ENCODE data around the gene MPPED2.

The MPPED2 gene

DNA sequence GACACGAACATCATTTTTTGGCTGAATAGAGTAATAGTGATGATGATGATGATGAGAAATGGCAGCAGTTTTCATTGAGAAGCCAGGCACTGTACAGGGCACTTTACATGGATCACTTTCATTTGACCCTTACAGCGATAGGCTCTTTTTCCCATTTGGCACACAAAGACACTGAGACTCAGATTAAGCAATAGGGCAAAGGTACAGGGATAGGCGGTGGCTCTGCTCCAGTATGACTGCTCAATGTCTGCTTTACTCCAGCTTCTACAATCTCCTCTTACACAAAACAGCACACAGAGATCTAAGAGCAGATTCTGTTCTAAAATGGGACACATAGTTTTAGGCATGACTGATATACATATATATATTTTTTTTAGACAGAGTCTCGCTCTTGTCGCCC, 40.6 kb downstream of the MPPED2 start:
- TF ChIP-seq SUZ12 (IDR thresholded peaks at IDR 0.05) (no peak), ZNF384 (IDR thresholded peaks at IDR 0.05) (no peak), ARNT (IDR thresholded peaks at IDR 0.05) (no peak), ELF4 (IDR thresholded peaks at IDR 0.05) (no peak), BHLHE40 (IDR thresholded peaks at IDR 0.05; ENCODE audit: borderline replicate concordance) (no peak), HDGF (IDR thresholded peaks at IDR 0.05; ENCODE audit: borderline replicate concordance) (no peak), FOXK2 (IDR thresholded peaks at IDR 0.05) (no peak), SP1 (IDR thresholded peaks at IDR 0.05) (no peak), CTBP1 (IDR thresholded peaks at IDR 0.05; ENCODE audit: borderline replicate concordance) (no peak), FOXA1 (IDR thresholded peaks at IDR 0.05) (no peak), L3MBTL2 (conservative IDR thresholded peaks at IDR 0.05) (no peak)
- TF ChIP-seq, protein P1, sequence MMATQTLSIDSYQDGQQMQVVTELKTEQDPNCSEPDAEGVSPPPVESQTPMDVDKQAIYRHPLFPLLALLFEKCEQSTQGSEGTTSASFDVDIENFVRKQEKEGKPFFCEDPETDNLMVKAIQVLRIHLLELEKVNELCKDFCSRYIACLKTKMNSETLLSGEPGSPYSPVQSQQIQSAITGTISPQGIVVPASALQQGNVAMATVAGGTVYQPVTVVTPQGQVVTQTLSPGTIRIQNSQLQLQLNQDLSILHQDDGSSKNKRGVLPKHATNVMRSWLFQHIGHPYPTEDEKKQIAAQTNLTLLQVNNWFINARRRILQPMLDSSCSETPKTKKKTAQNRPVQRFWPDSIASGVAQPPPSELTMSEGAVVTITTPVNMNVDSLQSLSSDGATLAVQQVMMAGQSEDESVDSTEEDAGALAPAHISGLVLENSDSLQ (IDR thresholded peaks at IDR 0.05), result no peak

DNA sequence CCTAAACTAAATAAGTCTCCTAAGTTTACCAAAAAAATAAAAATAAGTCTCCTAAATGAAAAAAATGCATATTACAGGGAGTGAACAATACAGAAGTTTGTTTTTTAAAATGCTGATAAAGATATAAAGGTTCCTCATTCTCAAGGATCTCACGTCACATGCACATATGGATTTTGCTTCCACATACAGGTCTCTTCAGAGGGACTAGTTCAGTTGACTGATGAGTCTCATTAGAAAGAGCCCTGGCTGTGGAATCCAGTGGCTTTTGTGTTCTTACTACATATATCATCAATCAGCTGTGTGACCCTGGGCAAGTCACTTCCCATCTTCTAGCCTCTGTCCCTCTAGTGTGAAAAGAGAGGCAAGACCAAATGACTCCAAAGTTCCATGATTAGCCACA, 43.1 kb downstream of the MPPED2 start:
- CTCF ChIA-PET, result no interaction called here
- no peak for TF ChIP-seq BHLHE40 (IDR thresholded peaks at IDR 0.05; ENCODE audit: borderline replicate concordance)
- TF ChIP-seq FOXM1 (IDR thresholded peaks at IDR 0.05; ENCODE audit: borderline replicate concordance), result no peak
- TF ChIP-seq FOXA1 (IDR thresholded peaks at IDR 0.05), result no peak
- TF ChIP-seq ZNF384 (IDR thresholded peaks at IDR 0.05), result no peak
- TF ChIP-seq L3MBTL2 (conservative IDR thresholded peaks at IDR 0.05), result no peak
- no peak for TF ChIP-seq HDGF (IDR thresholded peaks at IDR 0.05; ENCODE audit: borderline replicate concordance)
- no peak for TF ChIP-seq LEF1 (IDR thresholded peaks at IDR 0.05; ENCODE audit: borderline replicate concordance)
- no peak for TF ChIP-seq SP1 (IDR thresholded peaks at IDR 0.05)
- no peak for TF ChIP-seq TARDBP (IDR thresholded peaks at IDR 0.05)
- no peak for TF ChIP-seq NFRKB (IDR thresholded peaks at IDR 0.05)
- TF ChIP-seq, protein P1 (IDR thresholded peaks at IDR 0.05), result no peak
- TF ChIP-seq ARNT (IDR thresholded peaks at IDR 0.05), result no peak
- no peak for TF ChIP-seq ELF4 (IDR thresholded peaks at IDR 0.05)
- TF ChIP-seq CTBP1 (IDR thresholded peaks at IDR 0.05; ENCODE audit: borderline replicate concordance), result no peak
- no peak for TF ChIP-seq FOXK2 (IDR thresholded peaks at IDR 0.05)
- no peak for TF ChIP-seq SUZ12 (IDR thresholded peaks at IDR 0.05)
- POLR2A ChIA-PET, result no interaction called here
- no peak for DNase-seq (ENCODE audit: extremely low spot score)

More for the DNA sequence above, 40.6 kb downstream of the MPPED2 start:
- CTCF ChIA-PET, result interaction anchor here (0.6 kb wide), 1 partner anchor 131 kb away, joined by 3 read pairs; no protein-coding TSS in a partner anchor
- POLR2A ChIA-PET, result no interaction called here
- DNase-seq (ENCODE audit: extremely low spot score), result no peak

DNA sequence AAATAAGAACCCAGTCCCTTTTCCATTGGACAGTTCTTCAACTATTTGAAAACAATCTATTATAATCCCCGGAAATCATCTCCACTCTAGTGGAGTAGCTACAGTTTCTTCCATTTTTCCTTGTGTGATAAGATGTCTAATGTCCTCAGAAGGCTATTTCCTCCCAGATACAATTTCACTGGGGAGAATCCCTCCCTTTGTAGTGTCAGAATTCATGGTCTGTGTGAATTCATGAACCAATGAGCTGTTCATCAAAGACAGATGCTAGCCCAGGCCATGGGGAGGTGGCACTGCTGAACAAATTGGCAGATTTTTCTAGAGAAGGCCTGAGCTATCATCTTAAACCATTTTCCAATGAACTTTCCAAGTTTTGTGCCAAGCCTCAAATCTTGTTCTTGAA, 45.4 kb downstream of the MPPED2 start:
- CTCF ChIA-PET, result no interaction called here

DNA sequence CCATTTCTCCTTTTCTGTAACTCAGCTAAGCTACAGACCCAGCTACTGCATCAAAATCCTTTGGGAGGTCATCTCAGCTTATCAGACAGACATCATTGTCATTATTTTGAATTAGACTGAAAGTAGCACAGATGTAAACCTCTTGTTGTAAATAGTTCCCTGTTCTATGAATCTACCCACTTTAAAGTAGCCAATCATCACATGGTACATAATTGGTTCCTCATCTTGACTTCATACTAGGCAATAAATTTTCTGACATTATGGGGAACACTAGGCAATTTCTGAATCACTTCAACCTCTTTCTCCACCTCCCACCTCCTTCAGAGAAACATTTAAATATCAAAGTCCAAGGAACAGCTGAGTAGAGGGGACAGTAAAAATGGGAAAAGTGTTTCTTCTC, 47.9 kb downstream of the MPPED2 start:
- POLR2A ChIA-PET, result no interaction called here
- DNase-seq (ENCODE audit: extremely low spot score), result no peak
- CTCF ChIA-PET, result no interaction called here
- TF ChIP-seq L3MBTL2 (conservative IDR thresholded peaks at IDR 0.05), result no peak
- TF ChIP-seq CTBP1 (IDR thresholded peaks at IDR 0.05; ENCODE audit: borderline replicate concordance), result no peak
- TF ChIP-seq FOXM1 (IDR thresholded peaks at IDR 0.05; ENCODE audit: borderline replicate concordance), result no peak
- no peak for TF ChIP-seq NFRKB (IDR thresholded peaks at IDR 0.05)
- TF ChIP-seq TARDBP (IDR thresholded peaks at IDR 0.05), result no peak
- TF ChIP-seq, protein P1 (IDR thresholded peaks at IDR 0.05), result no peak
- TF ChIP-seq FOXA1 (IDR thresholded peaks at IDR 0.05), result no peak
- no peak for TF ChIP-seq BHLHE40 (IDR thresholded peaks at IDR 0.05; ENCODE audit: borderline replicate concordance)
- no peak for TF ChIP-seq ZNF384 (IDR thresholded peaks at IDR 0.05)
- no peak for TF ChIP-seq FOXK2 (IDR thresholded peaks at IDR 0.05)
- TF ChIP-seq ELF4 (IDR thresholded peaks at IDR 0.05), result no peak

More for the DNA sequence above, 45.4 kb downstream of the MPPED2 start:
- POLR2A ChIA-PET, result no interaction called here
- no peak for DNase-seq (ENCODE audit: extremely low spot score)
- TF ChIP-seq SUZ12 (IDR thresholded peaks at IDR 0.05) (no peak), LEF1 (IDR thresholded peaks at IDR 0.05; ENCODE audit: borderline replicate concordance) (no peak), L3MBTL2 (conservative IDR thresholded peaks at IDR 0.05) (no peak), SP1 (IDR thresholded peaks at IDR 0.05) (no peak), CTBP1 (IDR thresholded peaks at IDR 0.05; ENCODE audit: borderline replicate concordance) (no peak), FOXM1 (IDR thresholded peaks at IDR 0.05; ENCODE audit: borderline replicate concordance) (no peak), ELF4 (IDR thresholded peaks at IDR 0.05) (no peak), ARNT (IDR thresholded peaks at IDR 0.05) (no peak), FOXK2 (IDR thresholded peaks at IDR 0.05) (no peak), ZNF384 (IDR thresholded peaks at IDR 0.05) (no peak), NFRKB (IDR thresholded peaks at IDR 0.05) (no peak), TARDBP (IDR thresholded peaks at IDR 0.05) (no peak), HDGF (IDR thresholded peaks at IDR 0.05; ENCODE audit: borderline replicate concordance) (no peak), FOXA1 (IDR thresholded peaks at IDR 0.05) (no peak), BHLHE40 (IDR thresholded peaks at IDR 0.05; ENCODE audit: borderline replicate concordance) (no peak)
- TF ChIP-seq, protein P1 (IDR thresholded peaks at IDR 0.05), result no peak

DNA sequence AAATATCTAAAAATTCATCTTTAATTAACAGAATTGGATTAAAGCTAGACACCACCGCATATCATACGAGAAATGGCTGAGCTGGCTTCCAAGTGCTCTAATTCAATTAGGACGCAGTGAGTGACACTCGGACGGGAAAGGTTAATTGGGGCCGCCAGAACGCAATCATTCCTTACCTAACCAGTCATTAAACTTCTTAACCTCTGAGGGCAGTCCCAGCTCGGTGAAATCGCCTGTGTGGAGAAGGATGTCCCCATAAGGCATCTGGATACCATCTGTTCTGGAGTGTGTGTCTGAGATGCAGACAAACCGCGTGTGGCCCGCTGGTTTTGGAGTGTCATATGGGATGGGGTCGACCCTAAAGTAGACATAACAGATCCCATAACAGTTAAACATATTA, 50.3 kb downstream of the MPPED2 start:
- POLR2A ChIA-PET, result no interaction called here
- no peak for DNase-seq (ENCODE audit: extremely low spot score)
- CTCF ChIA-PET, result no interaction called here

More for the DNA sequence above, 50.3 kb downstream of the MPPED2 start:
- TF ChIP-seq ELF4 (IDR thresholded peaks at IDR 0.05) (no peak), LEF1 (IDR thresholded peaks at IDR 0.05; ENCODE audit: borderline replicate concordance) (no peak), FOXK2 (IDR thresholded peaks at IDR 0.05) (no peak), FOXM1 (IDR thresholded peaks at IDR 0.05; ENCODE audit: borderline replicate concordance) (no peak), TARDBP (IDR thresholded peaks at IDR 0.05) (no peak), ARNT (IDR thresholded peaks at IDR 0.05) (no peak), SP1 (IDR thresholded peaks at IDR 0.05) (no peak), L3MBTL2 (conservative IDR thresholded peaks at IDR 0.05) (no peak), BHLHE40 (IDR thresholded peaks at IDR 0.05; ENCODE audit: borderline replicate concordance) (no peak), FOXA1 (IDR thresholded peaks at IDR 0.05) (no peak), SUZ12 (IDR thresholded peaks at IDR 0.05) (no peak), CTBP1 (IDR thresholded peaks at IDR 0.05; ENCODE audit: borderline replicate concordance) (no peak), NFRKB (IDR thresholded peaks at IDR 0.05) (no peak)
- TF ChIP-seq, protein P1 (IDR thresholded peaks at IDR 0.05), result no peak
